Ammon's horn (tissue), 1 donor: Measurements from ENCODE around the gene ODF2L.

Source experiments
- DNase-seq: peaks from one replicate; pipeline ENCODE4 v3.0.0-alpha.2; 2016; ENCODE audit warnings: low spot score

Gene ODF2L

GRCh38 chr1:86317926-86318325 lies 78.2 kb downstream of the ODF2L start:
- DNase-seq = no peak

GRCh38 chr1:86305731-86306130 lies 90.4 kb downstream of the ODF2L start:
- DNase-seq = no peak

- DNase-seq = no peak
Measured at GRCh38 chr1:86303041-86303690, 93.0 kb downstream of the ODF2L start.
